Nephron progenitor cell (in vitro differentiated cells): ENCODE measurements around the gene ART4.

Source experiments
- DNase-seq: peaks from one replicate; pipeline ENCODE4 v3.0.0; 2021
- H3K27ac Mint-ChIP-seq: 2 replicates; pipeline ENCODE4 v1.8.0; 2021; ENCODE audit warnings: mild to moderate bottlenecking, moderate library complexity, mixed read lengths
- H3K27me3 Mint-ChIP-seq: 2 replicates; pipeline ENCODE4 v1.8.0; 2021; ENCODE audit warnings: mild to moderate bottlenecking, low read depth, mixed read lengths; ENCODE audit not compliant: poor library complexity
- H3K36me3 Mint-ChIP-seq: 2 replicates; pipeline ENCODE4 v1.8.0; 2021; ENCODE audit warnings: low read depth, mixed read lengths
- H3K4me1 Mint-ChIP-seq: 2 replicates; pipeline ENCODE4 v1.8.0; 2021; ENCODE audit warnings: mixed read lengths
- H3K4me3 Mint-ChIP-seq: 2 replicates; pipeline ENCODE4 v1.8.0; 2021; ENCODE audit warnings: mild to moderate bottlenecking, moderate library complexity, mixed read lengths
- H3K9me3 Mint-ChIP-seq: 2 replicates; pipeline ENCODE4 v1.8.0; 2021; ENCODE audit warnings: mild to moderate bottlenecking, moderate library complexity, mixed read lengths
- TF ChIP-seq, protein P1 (sequence below): fragments of 200-600 bp; sonication (generic); IDR thresholded peaks from 2 replicates; pipeline ENCODE4 v1.5.0; 2021; ENCODE audit warnings: antibody characterized with exemption

The ART4 gene

DNA sequence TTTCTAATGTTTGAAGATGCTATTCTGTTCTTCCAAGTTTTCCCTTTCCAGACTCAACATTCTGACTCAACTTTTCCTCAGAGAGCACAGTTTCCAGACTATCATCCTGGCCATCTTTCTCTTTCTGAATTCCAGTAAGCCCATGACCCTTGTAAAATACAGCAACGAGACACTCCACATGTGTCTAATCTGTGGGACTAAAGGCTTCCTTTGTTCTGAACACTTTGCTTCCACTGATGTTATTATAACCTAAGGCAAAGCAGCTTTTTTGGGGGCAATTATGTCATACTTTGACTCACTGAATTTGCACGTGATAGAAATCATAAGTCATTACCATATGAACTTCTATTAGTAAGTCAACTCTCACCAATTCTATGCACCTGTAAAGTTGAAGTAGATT lies 6.3 kb upstream of the ART4 start:
- Mint-ChIP-seq H3K27ac (peak overlapping the region; percentile 83), H3K36me3 (no peaks in the 10 kb centered on the region), H3K4me3 (no peak overlapping the region), H3K9me3 (no peaks in the 10 kb centered on the region), H3K27me3 (peaks cover 4% of the 10 kb centered on the region), H3K4me1 (peaks cover 69% of the 10 kb centered on the region)
- DNase-seq, result no peak
- TF ChIP-seq, protein P1, sequence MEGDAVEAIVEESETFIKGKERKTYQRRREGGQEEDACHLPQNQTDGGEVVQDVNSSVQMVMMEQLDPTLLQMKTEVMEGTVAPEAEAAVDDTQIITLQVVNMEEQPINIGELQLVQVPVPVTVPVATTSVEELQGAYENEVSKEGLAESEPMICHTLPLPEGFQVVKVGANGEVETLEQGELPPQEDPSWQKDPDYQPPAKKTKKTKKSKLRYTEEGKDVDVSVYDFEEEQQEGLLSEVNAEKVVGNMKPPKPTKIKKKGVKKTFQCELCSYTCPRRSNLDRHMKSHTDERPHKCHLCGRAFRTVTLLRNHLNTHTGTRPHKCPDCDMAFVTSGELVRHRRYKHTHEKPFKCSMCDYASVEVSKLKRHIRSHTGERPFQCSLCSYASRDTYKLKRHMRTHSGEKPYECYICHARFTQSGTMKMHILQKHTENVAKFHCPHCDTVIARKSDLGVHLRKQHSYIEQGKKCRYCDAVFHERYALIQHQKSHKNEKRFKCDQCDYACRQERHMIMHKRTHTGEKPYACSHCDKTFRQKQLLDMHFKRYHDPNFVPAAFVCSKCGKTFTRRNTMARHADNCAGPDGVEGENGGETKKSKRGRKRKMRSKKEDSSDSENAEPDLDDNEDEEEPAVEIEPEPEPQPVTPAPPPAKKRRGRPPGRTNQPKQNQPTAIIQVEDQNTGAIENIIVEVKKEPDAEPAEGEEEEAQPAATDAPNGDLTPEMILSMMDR, result no peak

DNA sequence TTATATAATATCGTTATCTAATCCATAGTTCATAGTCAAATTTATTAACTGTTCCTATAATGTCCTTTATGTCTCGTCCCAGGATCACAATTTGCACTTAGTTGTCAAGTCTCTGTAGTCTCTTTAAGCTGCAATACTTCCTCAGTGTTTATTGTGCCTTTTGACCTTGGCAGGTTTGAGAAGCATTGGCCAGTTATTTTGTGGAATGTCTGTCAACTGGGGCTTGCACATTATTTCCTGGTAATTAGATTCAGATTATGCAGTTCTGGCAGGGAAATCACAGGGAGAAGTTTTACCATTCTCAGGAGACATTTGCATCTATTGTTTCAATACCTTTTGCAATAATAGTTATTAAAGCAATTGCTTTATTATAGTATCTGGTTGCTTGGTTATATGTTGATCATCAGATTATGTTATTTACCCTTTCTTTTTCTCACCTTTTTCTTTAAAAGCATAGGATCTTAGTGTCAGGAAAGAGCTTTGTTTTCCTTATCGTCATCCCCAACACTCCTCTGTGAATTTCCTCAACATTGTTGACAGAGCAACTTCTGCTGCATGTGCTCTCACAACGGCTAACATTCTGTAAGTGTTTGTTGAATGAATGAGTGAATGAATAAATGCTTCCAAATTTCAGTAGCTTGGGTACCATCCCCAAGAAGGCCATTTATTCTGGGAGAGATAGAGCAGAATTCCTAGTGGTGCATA lies 3.7 kb upstream of the ART4 start:
- H3K4me1 Mint-ChIP-seq, result peaks cover 49% of the 10 kb centered on the region
- no peak for DNase-seq
- H3K36me3 Mint-ChIP-seq, result no peaks in the 10 kb centered on the region
- no peak overlapping the region for H3K27ac Mint-ChIP-seq
- peaks cover 4% of the 10 kb centered on the region for H3K27me3 Mint-ChIP-seq
- H3K4me3 Mint-ChIP-seq, result no peak overlapping the region
- TF ChIP-seq, protein P1, result no peak
- no peaks in the 10 kb centered on the region for H3K9me3 Mint-ChIP-seq

DNA sequence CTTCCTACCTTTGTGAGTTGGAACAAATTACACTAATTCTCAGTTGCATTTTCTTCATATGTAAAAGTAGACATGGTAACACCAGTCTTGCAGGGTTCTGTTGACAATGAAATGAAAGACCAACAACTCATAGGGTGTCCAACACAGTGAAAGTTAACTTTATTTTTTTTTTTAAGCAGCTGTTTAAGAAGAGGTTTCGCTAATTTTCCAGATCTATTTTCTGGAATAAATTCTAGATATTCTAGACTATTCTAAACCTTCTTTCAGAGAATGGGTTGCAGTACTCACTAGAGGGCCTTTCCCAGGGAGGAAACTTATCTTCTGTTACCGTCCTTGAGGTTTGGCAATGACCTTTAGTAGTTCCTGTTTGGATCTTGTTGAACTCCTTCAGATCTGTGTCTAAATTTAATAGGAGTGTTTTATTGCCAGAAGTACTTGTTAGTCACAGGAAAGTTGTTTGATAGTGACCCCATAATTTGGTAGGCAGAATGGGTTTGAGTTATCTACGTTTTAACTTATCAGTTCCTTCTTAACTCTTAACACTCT lies 2.8 kb upstream of the ART4 start:
- Mint-ChIP-seq H3K27ac (no peak overlapping the region), H3K4me3 (no peak overlapping the region), H3K36me3 (no peaks in the 10 kb centered on the region), H3K4me1 (peaks cover 46% of the 10 kb centered on the region), H3K9me3 (no peaks in the 10 kb centered on the region), H3K27me3 (peaks cover 7% of the 10 kb centered on the region)
- DNase-seq, result no peak
- TF ChIP-seq, protein P1, result no peak

DNA sequence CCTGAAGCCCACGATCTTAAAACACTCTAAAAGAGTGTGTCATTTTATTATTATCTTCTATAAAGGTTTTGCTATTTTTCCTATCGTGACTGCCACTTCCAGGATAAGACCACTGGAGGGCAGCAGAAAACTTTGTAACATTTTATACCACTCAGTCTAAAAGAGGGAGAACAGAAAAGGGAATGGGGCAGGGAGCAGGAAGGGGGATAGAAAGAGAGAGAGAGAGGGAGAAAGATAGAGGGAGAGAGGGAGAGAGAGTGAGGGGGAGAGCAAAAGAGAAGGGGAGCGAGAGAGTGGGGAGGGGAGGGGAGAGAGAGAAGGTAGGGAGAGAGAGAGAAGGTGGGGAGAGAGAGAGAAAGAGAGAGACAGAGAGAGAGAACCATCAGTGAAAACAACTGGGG lies 2.0 kb upstream of the ART4 start:
- peak; percentile 39 for DNase-seq
- H3K27ac Mint-ChIP-seq, result no peak overlapping the region

DNA sequence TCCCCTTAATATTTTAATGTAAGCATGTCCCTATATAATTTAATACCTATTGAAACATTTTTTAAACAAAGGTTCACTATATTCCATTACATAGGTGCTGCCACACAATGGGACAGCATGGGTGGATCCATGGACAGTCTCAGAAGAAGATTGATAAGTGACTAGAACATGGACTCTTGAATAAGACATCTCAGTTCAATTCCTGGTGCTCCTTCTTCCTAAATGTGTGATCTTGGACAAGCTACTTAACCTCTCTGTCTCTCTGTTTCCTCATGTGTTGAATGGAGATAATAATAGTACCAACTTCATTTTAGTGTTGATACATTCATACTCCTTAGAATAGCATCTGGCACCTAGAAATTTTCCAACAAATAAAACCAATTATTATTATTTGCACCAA lies 1.1 kb upstream of the ART4 start:
- Mint-ChIP-seq H3K4me3 (no peak overlapping the region), H3K27me3 (peaks cover 3% of the 10 kb centered on the region), H3K36me3 (no peaks in the 10 kb centered on the region), H3K4me1 (peaks cover 33% of the 10 kb centered on the region), H3K27ac (no peak overlapping the region), H3K9me3 (peaks cover 4% of the 10 kb centered on the region)
- DNase-seq, result no peak
- TF ChIP-seq, protein P1, result no peak

More for the DNA sequence above, 2.0 kb upstream of the ART4 start:
- Mint-ChIP-seq H3K4me1 (peaks cover 38% of the 10 kb centered on the region), H3K4me3 (no peak overlapping the region), H3K27me3 (peaks cover 7% of the 10 kb centered on the region), H3K9me3 (no peaks in the 10 kb centered on the region), H3K36me3 (no peaks in the 10 kb centered on the region)
- TF ChIP-seq, protein P1, result peak; percentile 63

DNA sequence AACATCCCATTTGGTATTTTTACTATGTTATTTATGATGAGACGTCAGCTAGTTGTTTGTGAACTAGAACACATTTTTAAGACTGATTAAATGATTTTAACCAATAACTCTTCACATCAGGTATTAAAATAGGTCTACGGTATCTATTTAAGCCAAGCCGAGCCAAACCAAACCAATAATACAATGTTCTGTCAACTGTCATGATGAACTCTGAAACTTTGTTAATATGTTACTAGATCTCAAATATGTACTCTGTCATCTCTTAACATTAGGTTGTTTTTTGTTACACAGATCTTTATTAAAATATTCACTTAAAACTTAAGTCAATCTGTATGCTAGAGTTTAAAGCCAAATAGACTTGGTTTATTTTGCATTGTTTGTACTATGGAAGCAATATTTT lies 1.0 kb downstream of the ART4 start:
- TF ChIP-seq, protein P1, result no peak

More for the DNA sequence above, 1.0 kb downstream of the ART4 start:
- H3K9me3 Mint-ChIP-seq, result peaks cover 9% of the 10 kb centered on the region
- H3K27me3 Mint-ChIP-seq, result peaks cover 3% of the 10 kb centered on the region
- H3K27ac Mint-ChIP-seq, result no peak overlapping the region
- H3K4me3 Mint-ChIP-seq, result no peak overlapping the region
- DNase-seq, result no peak
- H3K4me1 Mint-ChIP-seq, result peaks cover 13% of the 10 kb centered on the region
- H3K36me3 Mint-ChIP-seq, result no peaks in the 10 kb centered on the region
